HCT116 (cell line): ENCODE data around the gene ARSJ. TPM values are rescaled to one million over a fixed set of nuclear protein-coding genes. Genes with fewer than 3 reads are reported as not detected.

Experiments
- ATAC-seq: fragments of 200-7000 bp; cut with Tn5 transposase; 2 replicates; pipeline ENCODE4 v1.9.1; 2020; ENCODE audit warnings: mild to moderate bottlenecking, moderate library complexity
- BruUV-seq: library from RNA; stranded (reverse); fragments of 400-500 nt; replicated peaks from 2 replicates; lab custom pipeline; 2021; lab: Mats Ljungman, UMichigan
- CTCF ChIA-PET: fragments of 300-600 bp; sonication (Branson Sonifier 250); formaldehyde crosslinking; loops from one replicate; lab custom pipeline; 2021; ENCODE audit warnings: antibody characterized with exemption; lab: Charles Lee
- POLR2A ChIA-PET: fragments of 300-600, 350-600 bp; sonication (Branson Sonifier 250); formaldehyde crosslinking; loops from one replicate; lab custom pipeline; 2021; ENCODE audit warnings: antibody characterized with exemption; lab: Charles Lee
- RAD21 ChIA-PET, 2 experiments: fragments of 300-600 bp; sonication (Branson Sonifier 250); formaldehyde crosslinking; loops; one replicate each; lab custom pipeline; 2023; ENCODE audit warnings: low total read pairs in 2 of 2; ENCODE audit not compliant: uncharacterized antibody in 2 of 2, unreplicated experiment in 2 of 2, low non-redundant PET in 1 of 2; lab: Charles Lee
- DNase-seq: peaks from one replicate; pipeline ENCODE4 v3.0.0-alpha.2; 2010; ENCODE audit warnings: low read depth, low spot score
- H2AFZ ChIP-seq: fragments of 200-600 bp; shearing (Covaris generic), sonication (generic); 2 replicates; pipeline ENCODE4 v1.6.1; 2017; ENCODE audit warnings: low read depth, mixed run types, mixed read lengths, antibody characterized with exemption, low read length; ENCODE audit not compliant: poor library complexity, severe bottlenecking
- H3K27ac ChIP-seq: 2 replicates; pipeline ENCODE4 v1.5.1; 2012; ENCODE audit warnings: low read depth, low read length
- H3K27me3 ChIP-seq: fragments of 200-600 bp; sonication (generic); 2 replicates; pipeline ENCODE4 v1.6.1; 2016; ENCODE audit warnings: mixed run types, low read length, mixed read lengths; ENCODE audit not compliant: insufficient read depth
- H3K36me3 ChIP-seq, 2 experiments: fragments of 200-500 bp in 1 of 2; fragments of 200-600 bp in 1 of 2; sonication (Bioruptor generic) in 1 of 2; sonication (generic) in 1 of 2; 2 replicates each; pipeline versions ENCODE4 v1.5.1 to v1.6.1; 2014 to 2016; ENCODE audit warnings: low read length in 2 of 2, inconsistent platforms in 1 of 2, mixed read lengths in 1 of 2, mixed run types in 1 of 2; ENCODE audit not compliant: insufficient read depth in 2 of 2, control insufficient read depth in 1 of 2
- H3K4me1 ChIP-seq, 2 experiments: fragments of 200-600 bp in 1 of 2; sonication (generic) in 1 of 2; 2 replicates each; pipeline versions ENCODE4 v1.5.1 to v1.6.1; 2012 to 2017; ENCODE audit warnings: low read length in 2 of 2, inconsistent platforms in 1 of 2, mild to moderate bottlenecking in 1 of 2, mixed read lengths in 1 of 2, mixed run types in 1 of 2, moderate library complexity in 1 of 2; ENCODE audit not compliant: insufficient read depth in 2 of 2, control insufficient read depth in 1 of 2
- H3K4me2 ChIP-seq: fragments of 200-600 bp; sonication (generic); 2 replicates; pipeline ENCODE4 v1.6.1; 2017; ENCODE audit warnings: mixed run types, low read length, mixed read lengths
- H3K4me3 ChIP-seq, 2 experiments: fragments of 200-600 bp in 1 of 2; sonication (generic) in 1 of 2; replicated peaks in 1 of 2; 2 replicates each; pipeline ENCODE4 v1.5.1; 2011 to 2016; ENCODE audit warnings: low read length in 2 of 2, control low read depth in 1 of 2, low read depth in 1 of 2, mild to moderate bottlenecking in 1 of 2, mixed read lengths in 1 of 2, mixed run types in 1 of 2
- H3K79me2 ChIP-seq: fragments of 200-600 bp; sonication (generic); 2 replicates; pipeline ENCODE4 v1.6.1; 2017; ENCODE audit warnings: mild to moderate bottlenecking, mixed run types, low read length, moderate library complexity, mixed read lengths; ENCODE audit not compliant: insufficient read depth
- H3K9ac ChIP-seq: fragments of 200-600 bp; sonication (generic); 2 replicates; pipeline ENCODE4 v1.6.1; 2016; ENCODE audit warnings: low read length, mixed read lengths
- H3K9me2 ChIP-seq: fragments of 200-600 bp; sonication (generic), shearing (Covaris generic); 2 replicates; pipeline ENCODE4 v1.6.1; 2017; ENCODE audit warnings: mixed run types, mild to moderate bottlenecking, moderate library complexity; ENCODE audit not compliant: insufficient read depth
- H3K9me3 ChIP-seq, 2 experiments: fragments of 200-500 bp in 1 of 2; fragments of 200-600 bp in 1 of 2; sonication (Bioruptor generic) in 1 of 2; sonication (generic) in 1 of 2; 2 replicates each; pipeline ENCODE4 v1.6.1; 2014 to 2017; ENCODE audit warnings: low read length in 2 of 2, mixed read lengths in 2 of 2, inconsistent platforms in 1 of 2, low read depth in 1 of 2, mild to moderate bottlenecking in 1 of 2, mixed run types in 1 of 2, moderate library complexity in 1 of 2; ENCODE audit not compliant: control insufficient read depth in 1 of 2, insufficient read depth in 1 of 2
- H4K20me1 ChIP-seq: fragments of 200-600 bp; sonication (generic), shearing (Covaris generic); 2 replicates; pipeline ENCODE4 v1.6.1; 2017; ENCODE audit warnings: mixed run types, mild to moderate bottlenecking, moderate library complexity; ENCODE audit not compliant: insufficient read depth
- ATF3 ChIP-seq: IDR thresholded peaks from 2 replicates; pipeline ENCODE4 v1.6.1; 2012
- EZH2 ChIP-seq: fragments of 200-600 bp; sonication (generic); IDR thresholded peaks from 2 replicates; pipeline ENCODE4 v1.6.1; 2017; ENCODE audit warnings: antibody characterized with exemption, mixed run types
- EZH2phosphoT487 ChIP-seq: fragments of 200-600 bp; IDR thresholded peaks from 2 replicates; pipeline ENCODE4 v1.6.1; 2018; ENCODE audit warnings: antibody characterized with exemption, borderline replicate concordance
- JUND ChIP-seq: IDR thresholded peaks from 2 replicates; pipeline ENCODE4 v1.6.1; 2012
- POLR2AphosphoS5 ChIP-seq: IDR thresholded peaks from 2 replicates; pipeline ENCODE4 v1.6.1; 2011; ENCODE audit warnings: mild to moderate bottlenecking, low read depth, low read length, moderate library complexity
- REST ChIP-seq: IDR thresholded peaks from 2 replicates; pipeline ENCODE4 v1.6.1; 2012; ENCODE audit warnings: low read depth
- SIN3A ChIP-seq: IDR thresholded peaks from 2 replicates; pipeline ENCODE4 v1.6.1; 2012; ENCODE audit warnings: low read depth
- SP1 ChIP-seq: IDR thresholded peaks from 2 replicates; pipeline ENCODE4 v1.6.1; 2012; ENCODE audit warnings: low read depth
- SRF ChIP-seq: IDR thresholded peaks from 2 replicates; pipeline ENCODE4 v1.6.1; 2012; ENCODE audit warnings: low read depth
- YY1 ChIP-seq: IDR thresholded peaks from 2 replicates; pipeline ENCODE4 v1.6.1; 2011; ENCODE audit warnings: low read length, low read depth, moderate library complexity, mild to moderate bottlenecking; ENCODE audit not compliant: insufficient replicate concordance; ENCODE audit errors: extremely low read depth
- ZBTB33 ChIP-seq: IDR thresholded peaks from 2 replicates; pipeline ENCODE4 v1.6.1; 2011; ENCODE audit warnings: mild to moderate bottlenecking, low read length, moderate library complexity; ENCODE audit not compliant: insufficient replicate concordance; ENCODE audit errors: extremely low read depth
- intact Hi-C: fragments of 100-400 bp; cut with micrococcal nuclease; formaldehyde crosslinking; loops from 2 replicates; pipeline ENCODE4 v1.10.0; 2022
- total RNA-seq: library from RNA; stranded (reverse); gene quantifications from one replicate; pipeline ENCODE4 v1.2.1, GENCODE V29; 2021; ENCODE audit not compliant: unreplicated experiment

Gene ARSJ
- total RNA-seq, 1 experiment from 2014 or later, result 2.3 TPM

GRCh38 chr4:113957956-113958355 is 21.5 kb downstream of the ARSJ start:
- Histone ChIP-seq H3K27me3 (no peaks in the 10 kb centered on the region), H3K4me1 (peaks cover 27 to 41% of the 10 kb centered on the region in 2 experiments; a peak in 3 of 4 replicates), H3K9me3 (no peaks in the 10 kb centered on the region), H3K36me3 (no peaks in the 10 kb centered on the region), H3K27ac (no peak overlapping the region; the same call in 1 of the 2 replicates), H3K9me2 (no peaks in the 10 kb centered on the region), H3K4me3 (no peak overlapping the region), H4K20me1 (no peaks in the 10 kb centered on the region), H3K79me2 (no peaks in the 10 kb centered on the region), H3K4me2 (peak overlapping the region; percentile 73), H2AFZ (no peak overlapping the region), H3K9ac (no peak overlapping the region)
- ATAC-seq (no peak), DNase-seq (no peak)
- intact Hi-C loops, result loop anchor here (10.0 kb wide), 1 partner anchor 737 kb away; no protein-coding TSS in a partner anchor
- no peak for TF ChIP-seq ZBTB33
- TF ChIP-seq ATF3, result no peak
- no peak for TF ChIP-seq EZH2phosphoT487
- no peak for TF ChIP-seq SIN3A
- ChIA-PET CTCF (interaction anchor here (0.6 to 1.3 kb wide), 3 partner anchors 100 to 427 kb away, joined by 3 to 4 read pairs (median 4); no protein-coding TSS in a partner anchor), RAD21 (no interaction called here), POLR2A (no interaction called here)
- BruUV-seq, result no TSS peak

GRCh38 chr4:113955948-113956347 is 23.5 kb downstream of the ARSJ start:
- Histone ChIP-seq H3K4me1 (peaks cover 22 to 49% of the 10 kb centered on the region in 2 experiments; a peak in 3 of 4 replicates), H3K36me3 (no peaks in the 10 kb centered on the region), H3K79me2 (no peaks in the 10 kb centered on the region), H3K9ac (no peak overlapping the region), H3K27ac (no peak overlapping the region), H2AFZ (no peak overlapping the region), H4K20me1 (no peaks in the 10 kb centered on the region), H3K9me3 (no peaks in the 10 kb centered on the region), H3K9me2 (no peaks in the 10 kb centered on the region), H3K4me2 (no peak overlapping the region), H3K27me3 (no peaks in the 10 kb centered on the region), H3K4me3 (no peak overlapping the region)
- no TSS peak for BruUV-seq
- POLR2A ChIA-PET, result no interaction called here
- RAD21 ChIA-PET, result no interaction called here
- no peak for ATAC-seq
- intact Hi-C loops, result loop anchor here (10.0 kb wide), 1 partner anchor 739 kb away; no protein-coding TSS in a partner anchor
- DNase-seq, result no peak
- CTCF ChIA-PET, result interaction anchor here (1.0 kb wide), 1 partner anchor 422 kb away, joined by 5 read pairs; no protein-coding TSS in a partner anchor
- TF ChIP-seq EZH2, result no peak
- TF ChIP-seq JUND, result no peak
- no peak for TF ChIP-seq ZBTB33
- no peak for TF ChIP-seq SP1
- no peak for TF ChIP-seq SRF
- TF ChIP-seq REST, result no peak
- no peak for TF ChIP-seq YY1
- no peak for TF ChIP-seq EZH2phosphoT487
- no peak for TF ChIP-seq POLR2AphosphoS5
